H1 (cell line): ENCODE measurements around the gene GPX6. TPM values are rescaled to one million over a fixed set of nuclear protein-coding genes. Genes with fewer than 3 reads are reported as not detected.
A peak's percentile ranks its signal among the peaks of the same experiment; 100 is the strongest.

Source experiments
- BCL11A ChIP-seq, 2 experiments: IDR thresholded peaks; one replicate each; pipeline ENCODE4 v1.6.1; 2011; ENCODE audit warnings: low read depth in 2 of 2, low read length in 2 of 2, mild to moderate bottlenecking in 2 of 2
- CTCF ChIP-seq, 3 experiments: IDR thresholded peaks; 1 replicate in 2 of 3; 2 replicates in 1 of 3; pipeline versions ENCODE4 v1.5.1 to v1.6.1; 2011; ENCODE audit warnings: low read length in 3 of 3, mild to moderate bottlenecking in 3 of 3, inconsistent platforms in 2 of 3, low read depth in 1 of 3, moderate library complexity in 1 of 3; ENCODE audit not compliant: insufficient read depth in 1 of 3; ENCODE audit errors: control extremely low read depth in 1 of 3
- EGR1 ChIP-seq: IDR thresholded peaks from 2 replicates; pipeline ENCODE4 v1.6.1; 2011; ENCODE audit warnings: low read depth, low read length, borderline replicate concordance
- EP300 ChIP-seq, 2 experiments: IDR thresholded peaks; 1 replicate in 1 of 2; 2 replicates in 1 of 2; pipeline ENCODE4 v1.6.1; 2011 to 2012; ENCODE audit warnings: low read depth in 2 of 2, low read length in 2 of 2, mild to moderate bottlenecking in 2 of 2, borderline replicate concordance in 1 of 2, inconsistent platforms in 1 of 2, moderate library complexity in 1 of 2
- EZH2 ChIP-seq: fragments of 200-600 bp; sonication (generic); IDR thresholded peaks from 2 replicates; pipeline ENCODE4 v1.7.1; 2012; ENCODE audit warnings: low read depth, mild to moderate bottlenecking, moderate library complexity, low read length, inconsistent platforms; ENCODE audit not compliant: severe bottlenecking
- GABPA ChIP-seq: IDR thresholded peaks from 2 replicates; pipeline ENCODE4 v1.6.1; 2011; ENCODE audit warnings: mild to moderate bottlenecking, low read length, moderate library complexity, borderline replicate concordance; ENCODE audit not compliant: insufficient read depth
- HDAC6 ChIP-seq: IDR thresholded peaks from one replicate; pipeline ENCODE4 v1.7.1; 2012; ENCODE audit warnings: low read depth, mild to moderate bottlenecking, inconsistent platforms, low read length, moderate library complexity
- JUN ChIP-seq: IDR thresholded peaks from 2 replicates; pipeline ENCODE4 v1.6.1; 2011; ENCODE audit warnings: low read depth, mild to moderate bottlenecking, improper control_type of control experiment, low read length
- MAX ChIP-seq: IDR thresholded peaks from 2 replicates; pipeline ENCODE4 v1.6.1; 2012; ENCODE audit warnings: inconsistent platforms
- NRF1 ChIP-seq: IDR thresholded peaks from 2 replicates; pipeline ENCODE4 v1.6.1; 2011; ENCODE audit warnings: mild to moderate bottlenecking, low read depth, low read length, improper control_type of control experiment
- POLR2AphosphoS5 ChIP-seq: IDR thresholded peaks from 2 replicates; pipeline ENCODE4 v1.6.1; 2011; ENCODE audit warnings: low read depth, low read length
- SUZ12 ChIP-seq: fragments of 200-600 bp; sonication (generic); IDR thresholded peaks from 2 replicates; pipeline ENCODE4 v1.6.1; 2012; ENCODE audit warnings: mild to moderate bottlenecking, inconsistent platforms, low read length, moderate library complexity, mixed read lengths
- TBP ChIP-seq: IDR thresholded peaks from 2 replicates; pipeline ENCODE4 v1.6.1; 2011; ENCODE audit warnings: low read depth, low read length, improper control_type of control experiment
- TCF12 ChIP-seq: IDR thresholded peaks from 2 replicates; pipeline ENCODE4 v1.6.1; 2011; ENCODE audit warnings: low read depth, mild to moderate bottlenecking, low read length
- USF2 ChIP-seq: IDR thresholded peaks from 2 replicates; pipeline ENCODE4 v1.6.1; 2011; ENCODE audit warnings: low read length, improper control_type of control experiment
- YY1 ChIP-seq: IDR thresholded peaks from 2 replicates; pipeline ENCODE4 v1.6.1; 2011; ENCODE audit warnings: low read depth, mild to moderate bottlenecking, low read length
- ZNF274 ChIP-seq: IDR thresholded peaks from 2 replicates; pipeline ENCODE4 v1.7.0; 2012; ENCODE audit warnings: low read length, borderline replicate concordance; ENCODE audit errors: extremely low read depth
- polyA plus RNA-seq, 7 experiments: library from polyadenylated mRNA; depleted of rRNA in 3 of 7; stranded (reverse) in 5 of 7; unstranded in 2 of 7; fragments of >200 nt in 5 of 7; fragments of 200-250 nt in 2 of 7; gene quantifications; 1 replicate in 5 of 7; 2 replicates in 1 of 7; 4 replicates in 1 of 7; pipeline versions ENCODE4 v1.2.1 to v1.2.3, GENCODE V29; 2011 to 2013; ENCODE audit warnings: missing spikeins in 2 of 7, mixed read lengths in 2 of 7
- total RNA-seq: library from RNA; stranded (reverse); fragmentation: NEBNext Ultra II Directional; extraction: Animal tissue kit (Norgen Biotek cat#: 25700); gene quantifications from 2 replicates; pipeline ENCODE4 v1.2.1, GENCODE V29; 2021

The GPX6 gene
- total and polyA plus RNA-seq, 2 of the 8 experiments (the other 6 are each of a cell fraction or from before 2014, with no cell fraction given), result not detected

GRCh38 chr6:28489366-28490204, 26.0 kb downstream of the GPX6 start (continued):
- TF ChIP-seq HDAC6 (no peak), CTCF (IDR thresholded peaks at IDR 0.05; ENCODE audit: control extremely low read depth in 1 of 3, insufficient read depth in 1 of 3, low read depth in 1 of 3, low read length in 3 of 3) (no peak), TBP (peak; percentile 25; the same call in 1 of the 2 replicates), GABPA (no peak), BCL11A (IDR thresholded peaks at IDR 0.05; ENCODE audit: low read depth in 2 of 2, low read length in 2 of 2) (no peak), USF2 (peak; percentile 89), ZNF274 (no peak), MAX (peak; percentile 67), EZH2 (no peak), SUZ12 (no peak), EGR1 (no peak), EP300 (IDR thresholded peaks at IDR 0.05; ENCODE audit: borderline replicate concordance in 1 of 2, low read depth in 2 of 2, low read length in 2 of 2) (0 out of 3 replicates have a peak, but pooled peaks of 1 of the 2 experiments have one; percentile 5), NRF1 (no peak), POLR2AphosphoS5 (peak; percentile 76; the same call in 1 of the 2 replicates), YY1 (no peak), JUN (no peak), TCF12 (no peak)
